Ishikawa (cell line): ENCODE measurements around the gene EHD4.

Experiments used
- CEBPB ChIP-seq: IDR thresholded peaks from 2 replicates; pipeline ENCODE4 v1.6.1; 2012
- CREB1 ChIP-seq: IDR thresholded peaks from 2 replicates; pipeline ENCODE4 v1.6.1; 2012; ENCODE audit warnings: low read depth
- EGR1 ChIP-seq: IDR thresholded peaks from 2 replicates; pipeline ENCODE4 v1.6.1; 2012
- EP300 ChIP-seq: IDR thresholded peaks from 2 replicates; pipeline ENCODE4 v1.6.1; 2012; ENCODE audit warnings: borderline replicate concordance
- FOXM1 ChIP-seq: IDR thresholded peaks from 2 replicates; pipeline ENCODE4 v1.6.1; 2012; ENCODE audit warnings: low read depth, borderline replicate concordance
- NFIC ChIP-seq: IDR thresholded peaks from 2 replicates; pipeline ENCODE4 v1.6.1; 2012
- RAD21 ChIP-seq: IDR thresholded peaks from 2 replicates; pipeline ENCODE4 v1.6.1; 2012; ENCODE audit warnings: low read depth
- TAF1 ChIP-seq: IDR thresholded peaks from 2 replicates; pipeline ENCODE4 v1.6.1; 2012; ENCODE audit warnings: low read depth, mild to moderate bottlenecking
- TCF12 ChIP-seq: IDR thresholded peaks from 2 replicates; pipeline ENCODE4 v1.6.1; 2012; ENCODE audit warnings: low read depth
- TEAD4 ChIP-seq: IDR thresholded peaks from 2 replicates; pipeline ENCODE4 v1.6.1; 2012
- YY1 ChIP-seq: IDR thresholded peaks from 2 replicates; pipeline ENCODE4 v1.6.1; 2012; ENCODE audit warnings: low read depth
- ZBTB7A ChIP-seq: IDR thresholded peaks from 2 replicates; pipeline ENCODE4 v1.6.1; 2012; ENCODE audit warnings: low read depth
- TF ChIP-seq, protein P1 (sequence below): IDR thresholded peaks from 2 replicates; pipeline ENCODE4 v1.6.1; 2012
- TF ChIP-seq, protein P2 (sequence below): IDR thresholded peaks from 2 replicates; pipeline ENCODE4 v1.6.1; 2012; ENCODE audit warnings: low read depth, mild to moderate bottlenecking
- TF ChIP-seq, protein P3 (sequence below): IDR thresholded peaks from 2 replicates; pipeline ENCODE4 v1.6.1; 2012

Gene EHD4

DNA sequence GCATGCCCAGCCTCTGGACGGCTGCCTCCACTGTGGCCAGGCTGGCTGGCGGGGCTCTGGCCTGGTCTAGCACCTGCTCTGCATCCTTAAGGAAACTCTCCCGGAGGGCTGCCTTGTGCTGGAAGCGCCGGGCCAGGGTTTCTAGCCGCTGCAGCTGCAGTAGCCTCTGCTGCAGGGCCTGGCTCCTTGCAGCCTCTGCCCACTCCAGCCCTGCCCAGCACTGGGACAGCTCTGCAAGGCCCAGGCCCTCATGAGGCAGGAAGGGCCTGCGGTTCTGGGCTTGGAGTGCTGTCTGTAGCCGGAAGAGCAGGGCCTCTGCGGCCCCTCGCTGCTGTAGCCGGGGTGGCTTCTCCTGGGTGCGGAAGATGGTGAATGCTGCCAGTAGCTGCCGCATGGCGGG is 86.5 kb downstream of the EHD4 start:
- no peak for TF ChIP-seq TAF1
- no peak for TF ChIP-seq EP300
- no peak for TF ChIP-seq TCF12
- TF ChIP-seq ZBTB7A, result no peak

DNA sequence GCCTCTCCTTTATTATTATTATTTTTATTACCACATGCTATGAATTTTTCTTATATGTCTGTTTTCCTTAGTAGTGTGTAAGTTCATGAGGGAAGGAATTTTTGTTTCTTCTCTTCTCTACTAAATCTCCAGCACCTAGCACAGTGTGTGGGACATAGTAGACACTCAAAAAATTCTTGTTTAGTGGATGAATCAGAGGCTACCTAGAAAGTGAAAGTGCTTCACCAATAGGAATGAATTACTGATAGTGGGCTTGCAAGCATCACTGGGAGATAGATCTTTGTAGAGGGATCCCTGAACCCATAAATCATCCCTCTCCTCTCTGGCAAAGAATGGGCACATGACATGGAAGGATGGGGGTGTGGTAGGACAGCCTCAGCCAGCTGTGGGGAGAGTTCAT is 87.0 kb downstream of the EHD4 start:
- TF ChIP-seq NFIC, result no peak
- no peak for TF ChIP-seq CEBPB
- TF ChIP-seq TAF1, result no peak

DNA sequence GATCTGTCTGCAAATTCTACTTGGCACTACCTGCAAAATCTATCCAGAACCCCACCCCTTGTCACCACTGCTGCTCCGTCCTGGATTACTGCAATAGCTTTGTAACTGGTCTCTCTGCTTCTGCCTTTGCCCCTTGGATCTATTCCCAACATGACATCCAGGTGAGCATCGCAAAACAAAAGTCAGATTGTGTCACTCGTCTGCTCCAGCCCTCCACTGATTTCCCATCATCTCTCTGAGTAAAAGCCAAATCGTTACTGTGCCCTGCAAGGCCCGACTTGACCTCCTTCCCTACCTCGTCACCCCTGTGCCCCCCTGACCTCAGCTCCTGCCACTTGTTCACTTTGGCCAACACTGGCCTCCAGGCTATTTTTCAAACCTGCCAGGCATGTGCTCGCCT is 87.9 kb downstream of the EHD4 start:
- TF ChIP-seq, protein P1, sequence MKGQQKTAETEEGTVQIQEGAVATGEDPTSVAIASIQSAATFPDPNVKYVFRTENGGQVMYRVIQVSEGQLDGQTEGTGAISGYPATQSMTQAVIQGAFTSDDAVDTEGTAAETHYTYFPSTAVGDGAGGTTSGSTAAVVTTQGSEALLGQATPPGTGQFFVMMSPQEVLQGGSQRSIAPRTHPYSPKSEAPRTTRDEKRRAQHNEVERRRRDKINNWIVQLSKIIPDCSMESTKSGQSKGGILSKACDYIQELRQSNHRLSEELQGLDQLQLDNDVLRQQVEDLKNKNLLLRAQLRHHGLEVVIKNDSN, result no peak
- TF ChIP-seq CEBPB, result no peak
- no peak for TF ChIP-seq RAD21
- no peak for TF ChIP-seq TEAD4
- TF ChIP-seq TAF1, result no peak
- TF ChIP-seq, protein P2, sequence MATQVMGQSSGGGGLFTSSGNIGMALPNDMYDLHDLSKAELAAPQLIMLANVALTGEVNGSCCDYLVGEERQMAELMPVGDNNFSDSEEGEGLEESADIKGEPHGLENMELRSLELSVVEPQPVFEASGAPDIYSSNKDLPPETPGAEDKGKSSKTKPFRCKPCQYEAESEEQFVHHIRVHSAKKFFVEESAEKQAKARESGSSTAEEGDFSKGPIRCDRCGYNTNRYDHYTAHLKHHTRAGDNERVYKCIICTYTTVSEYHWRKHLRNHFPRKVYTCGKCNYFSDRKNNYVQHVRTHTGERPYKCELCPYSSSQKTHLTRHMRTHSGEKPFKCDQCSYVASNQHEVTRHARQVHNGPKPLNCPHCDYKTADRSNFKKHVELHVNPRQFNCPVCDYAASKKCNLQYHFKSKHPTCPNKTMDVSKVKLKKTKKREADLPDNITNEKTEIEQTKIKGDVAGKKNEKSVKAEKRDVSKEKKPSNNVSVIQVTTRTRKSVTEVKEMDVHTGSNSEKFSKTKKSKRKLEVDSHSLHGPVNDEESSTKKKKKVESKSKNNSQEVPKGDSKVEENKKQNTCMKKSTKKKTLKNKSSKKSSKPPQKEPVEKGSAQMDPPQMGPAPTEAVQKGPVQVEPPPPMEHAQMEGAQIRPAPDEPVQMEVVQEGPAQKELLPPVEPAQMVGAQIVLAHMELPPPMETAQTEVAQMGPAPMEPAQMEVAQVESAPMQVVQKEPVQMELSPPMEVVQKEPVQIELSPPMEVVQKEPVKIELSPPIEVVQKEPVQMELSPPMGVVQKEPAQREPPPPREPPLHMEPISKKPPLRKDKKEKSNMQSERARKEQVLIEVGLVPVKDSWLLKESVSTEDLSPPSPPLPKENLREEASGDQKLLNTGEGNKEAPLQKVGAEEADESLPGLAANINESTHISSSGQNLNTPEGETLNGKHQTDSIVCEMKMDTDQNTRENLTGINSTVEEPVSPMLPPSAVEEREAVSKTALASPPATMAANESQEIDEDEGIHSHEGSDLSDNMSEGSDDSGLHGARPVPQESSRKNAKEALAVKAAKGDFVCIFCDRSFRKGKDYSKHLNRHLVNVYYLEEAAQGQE, result no peak
- no peak for TF ChIP-seq FOXM1
- no peak for TF ChIP-seq TCF12
- no peak for TF ChIP-seq EGR1
- no peak for TF ChIP-seq YY1
- TF ChIP-seq, protein P3, sequence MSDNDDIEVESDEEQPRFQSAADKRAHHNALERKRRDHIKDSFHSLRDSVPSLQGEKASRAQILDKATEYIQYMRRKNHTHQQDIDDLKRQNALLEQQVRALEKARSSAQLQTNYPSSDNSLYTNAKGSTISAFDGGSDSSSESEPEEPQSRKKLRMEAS, result no peak
- no peak for TF ChIP-seq CREB1
- no peak for TF ChIP-seq NFIC
- TF ChIP-seq EP300, result no peak

DNA sequence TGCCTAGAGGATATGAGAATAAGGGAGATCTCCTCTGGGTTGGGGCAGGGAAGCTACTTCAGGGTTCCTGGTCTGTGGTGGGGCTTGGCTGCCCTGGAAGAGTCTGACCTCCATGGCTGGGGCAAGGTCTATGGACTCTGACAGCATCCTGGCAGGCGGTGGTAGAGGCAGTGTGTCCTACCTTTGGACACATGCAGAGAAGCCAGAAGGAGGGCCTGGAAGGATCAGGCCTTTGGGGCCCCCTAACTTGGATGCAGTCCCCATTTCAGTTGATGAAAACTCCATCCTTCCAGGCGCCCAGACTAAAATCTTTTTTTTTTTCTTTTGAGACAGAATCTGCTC is 88.9 kb downstream of the EHD4 start:
- TF ChIP-seq ZBTB7A (no peak), EP300 (no peak), CEBPB (no peak), NFIC (no peak), RAD21 (no peak), TCF12 (no peak), CREB1 (no peak), EGR1 (no peak), YY1 (no peak), TAF1 (no peak), FOXM1 (no peak)
- TF ChIP-seq, protein P1, result no peak
- TF ChIP-seq, protein P3, result no peak
- TF ChIP-seq, protein P2, result no peak

DNA sequence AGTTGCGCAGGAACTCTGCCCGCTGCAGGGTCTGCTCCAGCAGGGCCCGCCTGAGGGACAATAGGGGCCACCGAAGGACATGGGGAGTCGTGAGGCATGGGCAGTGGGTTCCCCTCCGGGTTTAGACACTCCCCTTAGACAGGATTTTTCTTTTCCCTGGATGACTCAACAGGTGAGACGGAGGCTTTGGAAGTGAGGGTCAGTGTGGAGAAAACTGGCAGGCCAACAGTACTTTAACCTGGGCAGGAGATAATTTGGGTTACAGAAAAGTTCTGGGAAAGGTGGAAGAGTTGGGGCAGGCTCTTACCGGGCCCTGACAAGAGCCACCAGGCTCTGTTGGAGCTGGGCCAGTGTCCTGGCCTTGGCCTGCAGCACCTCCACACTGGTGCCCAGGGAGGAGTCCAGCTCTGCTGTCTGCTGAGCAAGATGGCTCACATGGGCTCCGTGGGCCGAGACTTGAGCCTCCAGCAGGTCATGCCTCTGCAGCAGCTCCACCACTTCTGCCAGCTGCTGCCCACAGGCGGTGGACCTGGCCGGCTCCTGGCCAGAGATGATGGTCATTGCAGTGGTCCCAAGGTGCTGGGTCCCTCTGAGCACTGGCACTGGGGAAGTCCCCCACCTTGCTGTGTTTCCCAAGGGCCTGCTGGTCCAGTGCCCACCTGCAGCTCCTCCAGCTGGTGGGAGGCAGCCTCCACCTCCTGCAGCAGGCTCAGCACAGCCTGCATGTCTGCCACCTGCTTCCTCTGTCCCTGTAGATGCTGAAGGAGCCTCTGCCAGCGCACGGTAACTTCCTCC is 89.5 kb downstream of the EHD4 start:
- TF ChIP-seq RAD21 (no peak), TCF12 (no peak), EP300 (no peak), FOXM1 (no peak), ZBTB7A (no peak), NFIC (no peak), TEAD4 (no peak), TAF1 (no peak), CEBPB (no peak), CREB1 (no peak), YY1 (no peak), EGR1 (no peak)
- TF ChIP-seq, protein P2, result no peak
- TF ChIP-seq, protein P3, result no peak
- TF ChIP-seq, protein P1, result no peak
